HuH-7.5 (cell line): Measurements from ENCODE around the gene PCDH9.

Source experiments
- DNase-seq: peaks from one replicate; pipeline ENCODE4 v3.0.0; 2011; ENCODE audit warnings: low spot score

Gene PCDH9

GRCh38 chr13:67224148-67224846 is 5.8 kb downstream of the PCDH9 start:
- peak; percentile 43 for DNase-seq

- DNase-seq = no peak
These were observed 6.4 kb downstream of the PCDH9 start for GRCh38 chr13:67223742-67224141.

GRCh38 chr13:67223024-67223423 is 7.1 kb downstream of the PCDH9 start:
- DNase-seq = no peak

GRCh38 chr13:67221630-67222226 is 8.4 kb downstream of the PCDH9 start:
- no peak for DNase-seq

- no peak for DNase-seq
These were observed 11.0 kb downstream of the PCDH9 start for GRCh38 chr13:67219113-67219512.

- DNase-seq = no peak
These were observed 12.3 kb downstream of the PCDH9 start for GRCh38 chr13:67217880-67218279.

- DNase-seq = no peak
These were observed 13.3 kb downstream of the PCDH9 start for GRCh38 chr13:67216864-67217263.

GRCh38 chr13:67210208-67210607 is 19.9 kb downstream of the PCDH9 start:
- no peak for DNase-seq

GRCh38 chr13:67208552-67208951 is 21.6 kb downstream of the PCDH9 start:
- no peak for DNase-seq

- DNase-seq = no peak
These were observed 25.4 kb downstream of the PCDH9 start for GRCh38 chr13:67204764-67205163.

GRCh38 chr13:67200605-67201004 is 29.5 kb downstream of the PCDH9 start:
- DNase-seq = no peak

GRCh38 chr13:67200183-67200582 is 30.0 kb downstream of the PCDH9 start:
- no peak for DNase-seq

GRCh38 chr13:67197704-67198103 is 32.4 kb downstream of the PCDH9 start:
- DNase-seq = no peak

- no peak for DNase-seq
These were observed 36.2 kb downstream of the PCDH9 start for GRCh38 chr13:67193979-67194378.

GRCh38 chr13:67192751-67193150 is 37.4 kb downstream of the PCDH9 start:
- no peak for DNase-seq

- no peak for DNase-seq
These were observed 43.1 kb downstream of the PCDH9 start for GRCh38 chr13:67186995-67187569.

- DNase-seq = no peak
These were observed 45.9 kb downstream of the PCDH9 start for GRCh38 chr13:67184247-67184646.

GRCh38 chr13:67183151-67183550 is 47.0 kb downstream of the PCDH9 start:
- no peak for DNase-seq

GRCh38 chr13:67175836-67176459 is 54.2 kb downstream of the PCDH9 start:
- no peak for DNase-seq

GRCh38 chr13:67168384-67168783 is 61.8 kb downstream of the PCDH9 start:
- DNase-seq = no peak

GRCh38 chr13:67167420-67167819 is 62.7 kb downstream of the PCDH9 start:
- no peak for DNase-seq

GRCh38 chr13:67161176-67161575 is 69.0 kb downstream of the PCDH9 start:
- DNase-seq = no peak

GRCh38 chr13:67158903-67159302 is 71.2 kb downstream of the PCDH9 start:
- no peak for DNase-seq
